K562 (cell line): Measurements from ENCODE around the gene MBOAT2.
"Not testable (repeated sequence)": the region's sequence is repeated elsewhere in the genome, so short reads cannot be mapped to it uniquely, and the experiment has no call there.

Source experiments
- CREB1 ChIP-seq, 2 experiments: sonication (generic) in 1 of 2; formaldehyde crosslinking in 1 of 2; IDR thresholded peaks; 2 replicates each; pipeline versions ENCODE4 v1.6.1 to v1.8.0; 2012 to 2022; ENCODE audit warnings: inconsistent platforms in 1 of 2, mild to moderate bottlenecking in 1 of 2, missing genetic modification reagents in 1 of 2, moderate library complexity in 1 of 2
- CTCF ChIP-seq, 3 experiments: IDR thresholded peaks in 2 of 3; conservative IDR thresholded peaks in 1 of 3; 2 replicates each; pipeline ENCODE4 v1.5.1; 2011 to 2012; ENCODE audit warnings: low read length in 3 of 3, mild to moderate bottlenecking in 3 of 3, control low read depth in 2 of 3, improper control_type of control experiment in 1 of 3, inconsistent platforms in 1 of 3, low read depth in 1 of 3, mixed read lengths in 1 of 3, moderate library complexity in 1 of 3; ENCODE audit not compliant: insufficient read depth in 2 of 3
- EP300 ChIP-seq: IDR thresholded peaks from 2 replicates; pipeline ENCODE4 v1.6.1; 2012; ENCODE audit warnings: low read length, improper control_type of control experiment
- GABPB1 ChIP-seq: sonication (generic); formaldehyde crosslinking; IDR thresholded peaks from 2 replicates; pipeline ENCODE4 v1.8.0; 2022; ENCODE audit warnings: mild to moderate bottlenecking, missing genetic modification reagents
- JUN ChIP-seq, 2 experiments: sonication (generic) in 1 of 2; formaldehyde crosslinking in 1 of 2; IDR thresholded peaks; 2 replicates each; pipeline versions ENCODE4 v1.6.1 to v1.8.0; 2012 to 2022; ENCODE audit warnings: borderline replicate concordance in 2 of 2, mild to moderate bottlenecking in 2 of 2, improper control_type of control experiment in 1 of 2, low read depth in 1 of 2, low read length in 1 of 2, missing genetic modification reagents in 1 of 2
- KAT8 ChIP-seq: fragments of 450-650 bp; IDR thresholded peaks from 2 replicates; pipeline ENCODE4 v1.6.1; 2016; ENCODE audit warnings: low read depth, mild to moderate bottlenecking
- LEF1 ChIP-seq: fragments of 450-650 bp; IDR thresholded peaks from 2 replicates; pipeline ENCODE4 v1.6.1; 2016; ENCODE audit warnings: mild to moderate bottlenecking
- RAD51 ChIP-seq: fragments of 450-650 bp; IDR thresholded peaks from 2 replicates; pipeline ENCODE4 v1.7.1; 2016; ENCODE audit warnings: low read depth, mild to moderate bottlenecking, borderline replicate concordance
- SP2 ChIP-seq: IDR thresholded peaks from 2 replicates; pipeline ENCODE4 v1.6.1; 2011; ENCODE audit warnings: mild to moderate bottlenecking, low read depth, low read length, moderate library complexity; ENCODE audit not compliant: poor library complexity, severe bottlenecking; ENCODE audit errors: extremely low read depth
- TAF1 ChIP-seq: IDR thresholded peaks from 2 replicates; pipeline ENCODE4 v1.6.1; 2011; ENCODE audit warnings: mild to moderate bottlenecking, low read length, moderate library complexity; ENCODE audit not compliant: insufficient read depth, control insufficient read depth, severe bottlenecking; ENCODE audit errors: extremely low read depth
- ZBTB49 ChIP-seq: sonication (generic); formaldehyde crosslinking; IDR thresholded peaks from 2 replicates; pipeline ENCODE4 v1.8.0; 2022; ENCODE audit warnings: missing genetic modification reagents, mild to moderate bottlenecking, borderline replicate concordance
- ZC3H8 ChIP-seq: fragments of 450-650 bp; IDR thresholded peaks from 2 replicates; pipeline ENCODE4 v1.6.1; 2017
- ZNF133 ChIP-seq: fragments of 250-450 bp; sonication (Bioruptor Pico); IDR thresholded peaks from 2 replicates; pipeline ENCODE4 v1.4.0; 2020; ENCODE audit warnings: mild to moderate bottlenecking
- ZNF830 ChIP-seq: fragments of 250-450 bp; sonication (Bioruptor Pico); IDR thresholded peaks from 2 replicates; pipeline ENCODE4 v1.5.0; 2021; ENCODE audit warnings: mild to moderate bottlenecking

DNA sequence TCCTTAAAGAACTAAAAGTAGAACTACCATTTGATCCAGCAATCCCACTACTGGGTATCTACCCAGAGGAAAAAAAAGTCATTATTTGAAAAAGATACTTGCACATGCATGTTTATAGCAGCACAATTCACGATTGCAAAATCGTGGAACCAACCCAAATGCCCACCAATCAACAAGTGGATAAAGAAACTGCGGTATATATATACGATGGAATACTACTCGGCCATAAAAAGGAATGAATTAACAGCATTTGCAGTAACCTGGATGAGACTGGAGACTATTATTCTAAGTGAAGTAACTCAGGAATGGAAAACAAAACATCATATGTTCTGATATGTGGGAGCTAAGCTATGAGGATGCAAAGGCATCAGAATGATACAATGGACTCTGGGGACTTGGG is 89.7 kb downstream of the MBOAT2 start:
- TF ChIP-seq KAT8; ZNF830 (CRISPR knock-in tag); ZNF133; CREB1 (IDR thresholded peaks at IDR 0.05); CREB1 (CRISPR knock-in tag; IDR thresholded peaks at IDR 0.05); CTCF (IDR thresholded peaks at IDR 0.05 in 2 of 3, conservative IDR thresholded peaks at IDR 0.05 in 1 of 3; ENCODE audit: insufficient read depth in 2 of 3, low read depth in 1 of 3, low read length in 3 of 3); EP300; ZC3H8; LEF1; GABPB1 (CRISPR knock-in tag); SP2; ZBTB49 (CRISPR knock-in tag); JUN (IDR thresholded peaks at IDR 0.05; ENCODE audit: borderline replicate concordance, low read depth, low read length); JUN (CRISPR knock-in tag; IDR thresholded peaks at IDR 0.05; ENCODE audit: borderline replicate concordance); RAD51; TAF1: not testable (repeated sequence)
